AG08395 (cell line): ENCODE measurements around the gene ARMH4.

Source experiments
- DNase-seq: peaks from one replicate; pipeline ENCODE4 v3.0.0; 2012; ENCODE audit warnings: mixed read lengths, low spot score

Gene ARMH4

GRCh38 chr14:58152014-58152857, at the start of gene ARMH4:
Gene ARMH4, minus strand, starts transcription at chr14:58152213. Its CDS starts 12,855 bp downstream, at chr14:58139358.
- peak; percentile 88 for DNase-seq

GRCh38 chr14:58200846-58201245, 48.8 kb upstream of the ARMH4 start:
- DNase-seq: no peak

- DNase-seq: no peak
Observed at GRCh38 chr14:58200480-58200841, 48.4 kb upstream of the ARMH4 start.

- DNase-seq: peak; percentile 88
Observed at GRCh38 chr14:58199726-58200479, 47.9 kb upstream of the ARMH4 start, which contains the start of gene ACTR10. Gene ACTR10, plus strand, starts transcription at chr14:58200149. Its CDS starts 69 bp downstream, at chr14:58200218.

GRCh38 chr14:58198086-58198485, 46.1 kb upstream of the ARMH4 start:
- DNase-seq: no peak

GRCh38 chr14:58196198-58196597, 44.2 kb upstream of the ARMH4 start:
- DNase-seq: no peak

GRCh38 chr14:58193542-58193941, 41.5 kb upstream of the ARMH4 start:
- no peak for DNase-seq

GRCh38 chr14:58191763-58192601, 40.0 kb upstream of the ARMH4 start:
- DNase-seq: no peak

- DNase-seq: no peak
Observed at GRCh38 chr14:58189176-58189575, 37.2 kb upstream of the ARMH4 start.

GRCh38 chr14:58177125-58177524, 25.1 kb upstream of the ARMH4 start:
- no peak for DNase-seq

GRCh38 chr14:58171090-58171489, 19.1 kb upstream of the ARMH4 start:
- DNase-seq: peak; percentile 98

- DNase-seq: no peak
Observed at GRCh38 chr14:58167891-58168290, 15.9 kb upstream of the ARMH4 start.

- DNase-seq: no peak
Observed at GRCh38 chr14:58167057-58167456, 15.0 kb upstream of the ARMH4 start.

- DNase-seq: peak; percentile 74
Observed at GRCh38 chr14:58166005-58166983, 14.3 kb upstream of the ARMH4 start.

- DNase-seq: no peak
Observed at GRCh38 chr14:58160561-58160960, 8.5 kb upstream of the ARMH4 start.

- DNase-seq: peak; percentile 14
Observed at GRCh38 chr14:58151133-58152013, 640 bp downstream of the ARMH4 start.

GRCh38 chr14:58150243-58150805, 1.7 kb downstream of the ARMH4 start:
- no peak for DNase-seq

GRCh38 chr14:58149196-58149595, 2.8 kb downstream of the ARMH4 start:
- DNase-seq: no peak

GRCh38 chr14:58146399-58146798, 5.6 kb downstream of the ARMH4 start:
- no peak for DNase-seq

GRCh38 chr14:58145936-58146335, 6.1 kb downstream of the ARMH4 start:
- no peak for DNase-seq
